K562 (cell line): Measurements from ENCODE around the gene EML1.

Experiments
- ETV6 ChIP-seq, 3 experiments: fragments of 150-350 bp in 1 of 3; sonication (generic) in 1 of 3; formaldehyde crosslinking in 1 of 3; IDR thresholded peaks; 2 replicates each; pipeline versions ENCODE4 v1.6.1 to v1.8.0; 2014 to 2022; ENCODE audit warnings: borderline replicate concordance in 2 of 3, low read depth in 2 of 3, antibody characterized with exemption in 1 of 3, low read length in 1 of 3, mild to moderate bottlenecking in 1 of 3, missing genetic modification reagents in 1 of 3
- HDAC1 ChIP-seq, 2 experiments: fragments of 450-650 bp; IDR thresholded peaks; 2 replicates each; pipeline ENCODE4 v1.6.1; 2016 to 2017; ENCODE audit warnings: inconsistent platforms in 1 of 2, mild to moderate bottlenecking in 1 of 2, moderate library complexity in 1 of 2
- TF ChIP-seq, protein P1 (sequence below): fragments of 450-650 bp; IDR thresholded peaks from 2 replicates; pipeline ENCODE4 v1.6.1; 2016

DNA sequence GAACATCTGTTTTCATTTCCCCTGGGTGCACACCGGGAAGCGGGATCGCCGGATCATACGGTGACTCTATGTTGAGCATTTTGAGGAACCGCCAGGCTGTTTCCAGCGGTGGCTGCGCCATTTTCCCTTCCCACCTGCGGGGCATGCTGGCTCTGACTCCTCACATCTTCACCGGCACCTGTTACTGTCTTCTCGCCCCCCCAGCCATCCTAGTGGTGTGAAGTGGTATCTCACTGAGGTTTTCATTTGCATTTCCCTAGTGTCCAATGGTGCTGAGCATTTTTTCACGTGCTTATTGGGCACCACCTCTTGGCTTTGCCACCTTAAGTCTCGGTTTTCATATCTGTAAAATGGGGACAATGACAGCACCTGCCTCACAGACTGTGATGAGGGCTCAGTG is 44.1 kb upstream of the EML1 start:
- no peak for TF ChIP-seq ETV6 (IDR thresholded peaks at IDR 0.05; ENCODE audit: borderline replicate concordance in 1 of 2, low read depth in 2 of 2, low read length in 1 of 2)
- no peak for TF ChIP-seq ETV6 (CRISPR knock-in tag; IDR thresholded peaks at IDR 0.05; ENCODE audit: borderline replicate concordance)
- TF ChIP-seq HDAC1 (IDR thresholded peaks at IDR 0.05): no peak
- TF ChIP-seq, protein P1, sequence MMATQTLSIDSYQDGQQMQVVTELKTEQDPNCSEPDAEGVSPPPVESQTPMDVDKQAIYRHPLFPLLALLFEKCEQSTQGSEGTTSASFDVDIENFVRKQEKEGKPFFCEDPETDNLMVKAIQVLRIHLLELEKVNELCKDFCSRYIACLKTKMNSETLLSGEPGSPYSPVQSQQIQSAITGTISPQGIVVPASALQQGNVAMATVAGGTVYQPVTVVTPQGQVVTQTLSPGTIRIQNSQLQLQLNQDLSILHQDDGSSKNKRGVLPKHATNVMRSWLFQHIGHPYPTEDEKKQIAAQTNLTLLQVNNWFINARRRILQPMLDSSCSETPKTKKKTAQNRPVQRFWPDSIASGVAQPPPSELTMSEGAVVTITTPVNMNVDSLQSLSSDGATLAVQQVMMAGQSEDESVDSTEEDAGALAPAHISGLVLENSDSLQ: no peak
